Measurements from ENCODE around the gene SLC17A3. TPM values are rescaled to one million over a fixed set of nuclear protein-coding genes. Genes with fewer than 3 reads are reported as not detected.

The SLC17A3 gene
- total RNA-seq, 2 experiments from 2014 or later, result 0.06 TPM; not detected in 1

GRCh38 chr6:25834950-25835349 is 39.1 kb downstream of the SLC17A3 start:
- Histone ChIP-seq H3K27ac (ENCODE audit: low read depth, low read length, poor library complexity, severe bottlenecking) (no peak overlapping the region), H3K36me3 (ENCODE audit: insufficient read depth, low read length) (no peaks in the 10 kb centered on the region), H3K79me2 (ENCODE audit: insufficient read depth, low read depth, low read length) (no peaks in the 10 kb centered on the region), H3K4me3 (ENCODE audit: low read depth, low read length, poor library complexity, severe bottlenecking) (no peak overlapping the region), H4K20me1 (ENCODE audit: insufficient read depth, low read length) (no peaks in the 10 kb centered on the region), H3K9me2 (ENCODE audit: insufficient read depth, low read length) (no peaks in the 10 kb centered on the region), H3K4me1 (ENCODE audit: insufficient read depth, low read length, poor library complexity, severe bottlenecking) (no peaks in the 10 kb centered on the region), H3K9me3 (ENCODE audit: low read length) (no peaks in the 10 kb centered on the region), H2AFZ (ENCODE audit: low read length) (no peak overlapping the region), H3K4me2 (ENCODE audit: low read length) (no peak overlapping the region)
- DNase-seq (ENCODE audit: low spot score), result no peak
- BruUV-seq (replicated peaks), result no TSS peak
- intact Hi-C loops (cut with micrococcal nuclease; ENCODE audit: unreplicated experiment), result no loop called here
- TF ChIP-seq EZH2phosphoT487 (IDR thresholded peaks at IDR 0.05; ENCODE audit: borderline replicate concordance, low read depth, low read length), result no peak
- TF ChIP-seq, protein P1, sequence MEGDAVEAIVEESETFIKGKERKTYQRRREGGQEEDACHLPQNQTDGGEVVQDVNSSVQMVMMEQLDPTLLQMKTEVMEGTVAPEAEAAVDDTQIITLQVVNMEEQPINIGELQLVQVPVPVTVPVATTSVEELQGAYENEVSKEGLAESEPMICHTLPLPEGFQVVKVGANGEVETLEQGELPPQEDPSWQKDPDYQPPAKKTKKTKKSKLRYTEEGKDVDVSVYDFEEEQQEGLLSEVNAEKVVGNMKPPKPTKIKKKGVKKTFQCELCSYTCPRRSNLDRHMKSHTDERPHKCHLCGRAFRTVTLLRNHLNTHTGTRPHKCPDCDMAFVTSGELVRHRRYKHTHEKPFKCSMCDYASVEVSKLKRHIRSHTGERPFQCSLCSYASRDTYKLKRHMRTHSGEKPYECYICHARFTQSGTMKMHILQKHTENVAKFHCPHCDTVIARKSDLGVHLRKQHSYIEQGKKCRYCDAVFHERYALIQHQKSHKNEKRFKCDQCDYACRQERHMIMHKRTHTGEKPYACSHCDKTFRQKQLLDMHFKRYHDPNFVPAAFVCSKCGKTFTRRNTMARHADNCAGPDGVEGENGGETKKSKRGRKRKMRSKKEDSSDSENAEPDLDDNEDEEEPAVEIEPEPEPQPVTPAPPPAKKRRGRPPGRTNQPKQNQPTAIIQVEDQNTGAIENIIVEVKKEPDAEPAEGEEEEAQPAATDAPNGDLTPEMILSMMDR (conservative IDR thresholded peaks at IDR 0.05; ENCODE audit: low read length), result no peak
- ChIA-PET CTCF (ENCODE audit: unreplicated experiment) (no interaction called here), POLR2A (interaction anchor here (0.6 kb wide), 1 partner anchor 23 kb away, joined by 3 read pairs; no protein-coding TSS in a partner anchor)

- CTCF ChIA-PET (ENCODE audit: unreplicated experiment), result no interaction called here
- TF ChIP-seq, protein P1 (conservative IDR thresholded peaks at IDR 0.05; ENCODE audit: low read length), result no peak
- no peak for TF ChIP-seq EZH2phosphoT487 (IDR thresholded peaks at IDR 0.05; ENCODE audit: borderline replicate concordance, low read depth, low read length)
Measured at GRCh38 chr6:25833136-25833535, 40.9 kb downstream of the SLC17A3 start.

DNA sequence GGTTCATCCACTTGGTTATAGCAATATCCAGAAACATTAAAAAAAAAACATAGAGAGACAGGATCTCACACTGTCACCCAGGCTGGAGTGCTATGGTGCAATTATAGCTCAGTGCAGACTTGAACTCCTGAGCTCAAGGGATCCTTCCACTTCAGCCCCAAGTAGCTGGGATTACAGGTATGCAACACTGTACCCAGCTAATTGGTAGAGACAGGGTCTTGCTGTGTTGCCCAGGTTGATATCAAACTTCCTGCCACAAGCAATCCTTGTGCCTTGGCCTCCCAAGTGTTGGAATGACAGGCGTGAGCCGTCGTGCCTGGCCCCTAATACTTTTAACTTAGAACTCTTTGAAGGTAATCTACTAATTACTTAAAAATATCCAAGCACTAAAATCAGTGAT is 41.4 kb downstream of the SLC17A3 start:
- POLR2A ChIA-PET, result no interaction called here

More at GRCh38 chr6:25833136-25833535, 40.9 kb downstream of the SLC17A3 start:
- H3K36me3 ChIP-seq (ENCODE audit: insufficient read depth, low read length), result no peaks in the 10 kb centered on the region
- no peaks in the 10 kb centered on the region for H3K9me3 ChIP-seq (ENCODE audit: low read length)
- H3K27ac ChIP-seq (ENCODE audit: low read depth, low read length, poor library complexity, severe bottlenecking), result no peak overlapping the region
- H4K20me1 ChIP-seq (ENCODE audit: insufficient read depth, low read length), result no peaks in the 10 kb centered on the region
- no peaks in the 10 kb centered on the region for H3K9me2 ChIP-seq (ENCODE audit: insufficient read depth, low read length)
- H3K4me1 ChIP-seq (ENCODE audit: insufficient read depth, low read length, poor library complexity, severe bottlenecking), result no peaks in the 10 kb centered on the region
- H3K79me2 ChIP-seq (ENCODE audit: insufficient read depth, low read depth, low read length), result no peaks in the 10 kb centered on the region
- DNase-seq (ENCODE audit: low spot score), result no peak
- no TSS peak for BruUV-seq (replicated peaks)
- H2AFZ ChIP-seq (ENCODE audit: low read length), result no peak overlapping the region
- intact Hi-C loops (cut with micrococcal nuclease; ENCODE audit: unreplicated experiment), result no loop called here
- POLR2A ChIA-PET, result no interaction called here
- H3K4me2 ChIP-seq (ENCODE audit: low read length), result no peak overlapping the region
- no peak overlapping the region for H3K4me3 ChIP-seq (ENCODE audit: low read depth, low read length, poor library complexity, severe bottlenecking)

More for the DNA sequence above, 41.4 kb downstream of the SLC17A3 start:
- Histone ChIP-seq H3K79me2 (ENCODE audit: insufficient read depth, low read depth, low read length) (no peaks in the 10 kb centered on the region), H4K20me1 (ENCODE audit: insufficient read depth, low read length) (no peaks in the 10 kb centered on the region), H3K4me1 (ENCODE audit: insufficient read depth, low read length, poor library complexity, severe bottlenecking) (no peaks in the 10 kb centered on the region), H2AFZ (ENCODE audit: low read length) (no peak overlapping the region), H3K4me2 (ENCODE audit: low read length) (no peak overlapping the region), H3K36me3 (ENCODE audit: insufficient read depth, low read length) (no peaks in the 10 kb centered on the region), H3K9me3 (ENCODE audit: low read length) (no peaks in the 10 kb centered on the region), H3K27ac (ENCODE audit: low read depth, low read length, poor library complexity, severe bottlenecking) (no peak overlapping the region), H3K9me2 (ENCODE audit: insufficient read depth, low read length) (no peaks in the 10 kb centered on the region), H3K4me3 (ENCODE audit: low read depth, low read length, poor library complexity, severe bottlenecking) (no peak overlapping the region)
- CTCF ChIA-PET (ENCODE audit: unreplicated experiment), result no interaction called here
- no peak for DNase-seq (ENCODE audit: low spot score)
- intact Hi-C loops (cut with micrococcal nuclease; ENCODE audit: unreplicated experiment), result no loop called here
- BruUV-seq (replicated peaks), result no TSS peak
- TF ChIP-seq, protein P1 (conservative IDR thresholded peaks at IDR 0.05; ENCODE audit: low read length), result no peak
- no peak for TF ChIP-seq EZH2phosphoT487 (IDR thresholded peaks at IDR 0.05; ENCODE audit: borderline replicate concordance, low read depth, low read length)

Measured in OCI-LY7 (cell line).